Measurements from ENCODE around the gene RAD51B.

DNA sequence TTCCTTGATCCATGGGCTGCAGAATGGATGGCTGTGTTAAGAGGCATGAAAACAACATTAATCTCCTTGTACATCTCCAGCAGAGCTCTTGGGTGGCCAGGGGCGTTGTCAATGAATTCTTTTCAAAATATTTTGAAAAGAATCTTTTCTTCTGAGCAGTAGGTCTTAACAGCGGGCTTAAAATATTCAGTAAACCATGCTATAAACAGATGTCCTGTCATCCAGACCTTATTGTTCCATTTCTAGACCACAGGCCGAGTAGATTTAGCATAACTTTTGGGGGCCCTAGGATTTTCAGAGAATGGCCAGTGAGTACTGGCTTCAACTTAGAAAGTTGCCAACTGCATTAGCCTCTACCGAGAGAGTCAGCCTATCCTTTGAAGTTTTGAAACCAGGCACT, 130.2 kb downstream of the RAD51B start:
- TF ChIP-seq, protein P1, sequence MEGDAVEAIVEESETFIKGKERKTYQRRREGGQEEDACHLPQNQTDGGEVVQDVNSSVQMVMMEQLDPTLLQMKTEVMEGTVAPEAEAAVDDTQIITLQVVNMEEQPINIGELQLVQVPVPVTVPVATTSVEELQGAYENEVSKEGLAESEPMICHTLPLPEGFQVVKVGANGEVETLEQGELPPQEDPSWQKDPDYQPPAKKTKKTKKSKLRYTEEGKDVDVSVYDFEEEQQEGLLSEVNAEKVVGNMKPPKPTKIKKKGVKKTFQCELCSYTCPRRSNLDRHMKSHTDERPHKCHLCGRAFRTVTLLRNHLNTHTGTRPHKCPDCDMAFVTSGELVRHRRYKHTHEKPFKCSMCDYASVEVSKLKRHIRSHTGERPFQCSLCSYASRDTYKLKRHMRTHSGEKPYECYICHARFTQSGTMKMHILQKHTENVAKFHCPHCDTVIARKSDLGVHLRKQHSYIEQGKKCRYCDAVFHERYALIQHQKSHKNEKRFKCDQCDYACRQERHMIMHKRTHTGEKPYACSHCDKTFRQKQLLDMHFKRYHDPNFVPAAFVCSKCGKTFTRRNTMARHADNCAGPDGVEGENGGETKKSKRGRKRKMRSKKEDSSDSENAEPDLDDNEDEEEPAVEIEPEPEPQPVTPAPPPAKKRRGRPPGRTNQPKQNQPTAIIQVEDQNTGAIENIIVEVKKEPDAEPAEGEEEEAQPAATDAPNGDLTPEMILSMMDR (conservative IDR thresholded peaks at IDR 0.05), result no peak
- TF ChIP-seq EZH2 (IDR thresholded peaks at IDR 0.05; ENCODE audit: low read depth), result no peak
